AG09309 (cell line): ENCODE measurements around the gene KCNJ10.

Experiments
- DNase-seq: peaks from one replicate; pipeline ENCODE4 v3.0.0-alpha.2; 2010; ENCODE audit warnings: low read depth
- H3K4me3 ChIP-seq: 2 replicates; pipeline ENCODE4 v1.5.1; 2011; ENCODE audit warnings: mild to moderate bottlenecking, low read depth, low read length, moderate library complexity; ENCODE audit not compliant: control insufficient read depth
- TF ChIP-seq, protein P1 (sequence below): IDR thresholded peaks from 2 replicates; pipeline ENCODE4 v1.5.1; 2011; ENCODE audit warnings: mild to moderate bottlenecking, low read depth, low read length, inconsistent platforms; ENCODE audit not compliant: insufficient read depth, control insufficient read depth; ENCODE audit errors: missing control alignments

KCNJ10 gene

DNA sequence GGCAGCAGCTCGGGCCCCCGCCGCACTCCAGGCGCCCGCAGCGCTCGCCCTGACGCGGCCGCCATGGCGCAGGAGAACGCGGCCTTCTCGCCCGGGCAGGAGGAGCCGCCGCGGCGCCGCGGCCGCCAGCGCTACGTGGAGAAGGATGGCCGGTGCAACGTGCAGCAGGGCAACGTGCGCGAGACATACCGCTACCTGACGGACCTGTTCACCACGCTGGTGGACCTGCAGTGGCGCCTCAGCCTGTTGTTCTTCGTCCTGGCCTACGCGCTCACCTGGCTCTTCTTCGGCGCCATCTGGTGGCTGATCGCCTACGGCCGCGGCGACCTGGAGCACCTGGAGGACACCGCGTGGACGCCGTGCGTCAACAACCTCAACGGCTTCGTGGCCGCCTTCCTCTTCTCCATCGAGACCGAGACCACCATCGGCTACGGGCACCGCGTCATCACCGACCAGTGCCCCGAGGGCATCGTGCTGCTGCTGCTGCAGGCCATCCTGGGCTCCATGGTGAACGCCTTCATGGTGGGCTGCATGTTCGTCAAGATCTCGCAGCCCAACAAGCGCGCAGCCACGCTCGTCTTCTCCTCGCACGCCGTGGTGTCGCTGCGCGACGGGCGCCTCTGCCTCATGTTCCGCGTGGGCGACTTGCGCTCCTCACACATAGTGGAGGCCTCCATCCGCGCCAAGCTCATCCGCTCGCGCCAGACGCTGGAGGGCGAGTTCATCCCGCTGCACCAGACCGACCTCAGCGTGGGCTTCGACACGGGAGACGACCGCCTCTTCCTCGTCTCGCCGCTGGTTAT, 14.2 kb upstream of the KCNJ10 start:
- DNase-seq: no peak
- TF ChIP-seq, protein P1, sequence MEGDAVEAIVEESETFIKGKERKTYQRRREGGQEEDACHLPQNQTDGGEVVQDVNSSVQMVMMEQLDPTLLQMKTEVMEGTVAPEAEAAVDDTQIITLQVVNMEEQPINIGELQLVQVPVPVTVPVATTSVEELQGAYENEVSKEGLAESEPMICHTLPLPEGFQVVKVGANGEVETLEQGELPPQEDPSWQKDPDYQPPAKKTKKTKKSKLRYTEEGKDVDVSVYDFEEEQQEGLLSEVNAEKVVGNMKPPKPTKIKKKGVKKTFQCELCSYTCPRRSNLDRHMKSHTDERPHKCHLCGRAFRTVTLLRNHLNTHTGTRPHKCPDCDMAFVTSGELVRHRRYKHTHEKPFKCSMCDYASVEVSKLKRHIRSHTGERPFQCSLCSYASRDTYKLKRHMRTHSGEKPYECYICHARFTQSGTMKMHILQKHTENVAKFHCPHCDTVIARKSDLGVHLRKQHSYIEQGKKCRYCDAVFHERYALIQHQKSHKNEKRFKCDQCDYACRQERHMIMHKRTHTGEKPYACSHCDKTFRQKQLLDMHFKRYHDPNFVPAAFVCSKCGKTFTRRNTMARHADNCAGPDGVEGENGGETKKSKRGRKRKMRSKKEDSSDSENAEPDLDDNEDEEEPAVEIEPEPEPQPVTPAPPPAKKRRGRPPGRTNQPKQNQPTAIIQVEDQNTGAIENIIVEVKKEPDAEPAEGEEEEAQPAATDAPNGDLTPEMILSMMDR: peak; percentile 57
- no peak overlapping the region for H3K4me3 ChIP-seq

DNA sequence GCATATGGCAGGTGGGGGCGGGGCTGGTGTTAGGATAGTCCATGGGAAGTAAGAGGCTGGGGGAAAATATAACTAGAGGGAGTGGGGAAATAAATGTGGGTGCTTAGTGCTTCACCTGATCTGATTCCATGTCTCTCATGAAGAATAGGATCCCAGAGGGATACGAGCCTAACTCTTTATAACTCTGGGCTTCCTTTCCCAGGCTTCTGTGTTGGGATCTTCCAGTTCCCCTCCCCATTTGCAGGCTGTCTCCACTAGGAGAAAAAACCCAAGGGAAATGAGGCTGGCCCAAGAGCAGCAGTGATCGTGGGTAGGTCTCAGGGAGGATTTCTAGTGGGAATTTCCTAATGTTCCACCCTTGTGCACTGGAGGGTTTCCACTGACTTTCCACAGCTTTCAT, 13.0 kb upstream of the KCNJ10 start:
- TF ChIP-seq, protein P1: no peak
- DNase-seq: no peak
- no peak overlapping the region for H3K4me3 ChIP-seq

DNA sequence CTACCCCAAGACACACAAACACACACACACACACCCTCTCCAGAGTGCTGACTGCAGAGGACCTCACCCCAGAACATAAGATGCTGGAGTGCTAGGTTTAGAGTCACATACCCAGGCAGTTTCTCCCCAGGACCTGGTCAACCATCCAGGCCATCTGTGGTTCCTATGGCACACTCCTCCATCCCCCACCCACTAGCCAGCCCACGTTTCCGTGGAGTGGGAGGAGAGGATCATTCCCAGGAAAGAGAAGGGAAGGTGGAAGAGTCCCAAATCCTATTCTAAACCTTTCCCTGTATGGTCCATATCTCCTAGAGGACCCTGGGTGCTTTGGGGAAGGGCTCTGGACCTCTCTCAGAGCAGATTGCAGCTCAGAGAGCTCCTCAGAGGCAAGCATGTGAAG, 12.5 kb upstream of the KCNJ10 start:
- TF ChIP-seq, protein P1: no peak
- no peak for DNase-seq
- H3K4me3 ChIP-seq: no peak overlapping the region

DNA sequence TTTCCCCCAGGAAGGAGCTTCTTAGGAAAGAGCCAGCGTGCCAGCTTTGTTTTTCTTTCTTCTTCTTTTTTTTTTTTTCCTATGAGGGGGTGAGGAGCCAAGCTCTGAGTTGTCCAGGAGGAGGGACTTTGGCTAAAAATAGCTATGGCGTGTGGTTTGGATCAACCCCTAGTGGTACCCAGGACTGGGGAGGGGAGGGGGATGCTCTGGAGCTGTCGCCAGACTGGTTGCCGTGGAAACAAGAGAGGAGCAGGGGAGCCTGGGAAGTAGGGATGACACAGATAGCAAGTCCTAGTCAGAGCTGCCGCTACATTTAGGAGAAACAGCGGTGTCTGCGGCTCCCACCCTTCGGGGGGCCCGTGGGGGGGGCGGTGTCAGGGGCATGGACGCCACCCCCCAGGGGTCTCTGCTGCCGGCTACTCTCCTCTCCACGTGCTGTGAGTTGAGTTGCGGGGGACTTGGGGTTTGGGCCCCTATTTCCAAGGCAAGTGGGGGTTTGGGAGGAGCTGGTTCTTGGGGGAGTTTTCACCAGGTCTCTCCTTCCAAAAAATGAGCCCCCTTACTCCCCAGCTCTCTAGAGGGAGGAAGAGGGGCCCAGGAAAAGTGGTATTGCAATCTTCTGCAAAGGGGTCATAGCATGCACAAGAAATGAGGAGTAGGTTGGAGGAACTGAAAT, 11.4 kb upstream of the KCNJ10 start, which contains the start of gene KCNJ9:
KCNJ9 (plus strand) TSS at position 278 of the 676 bp plus-strand sequence. CDS start 2,493 bp downstream, outside the sequence.
- no peak for DNase-seq
- TF ChIP-seq, protein P1: no peak
- no peak within 1 kb of the TSS for H3K4me3 ChIP-seq

DNA sequence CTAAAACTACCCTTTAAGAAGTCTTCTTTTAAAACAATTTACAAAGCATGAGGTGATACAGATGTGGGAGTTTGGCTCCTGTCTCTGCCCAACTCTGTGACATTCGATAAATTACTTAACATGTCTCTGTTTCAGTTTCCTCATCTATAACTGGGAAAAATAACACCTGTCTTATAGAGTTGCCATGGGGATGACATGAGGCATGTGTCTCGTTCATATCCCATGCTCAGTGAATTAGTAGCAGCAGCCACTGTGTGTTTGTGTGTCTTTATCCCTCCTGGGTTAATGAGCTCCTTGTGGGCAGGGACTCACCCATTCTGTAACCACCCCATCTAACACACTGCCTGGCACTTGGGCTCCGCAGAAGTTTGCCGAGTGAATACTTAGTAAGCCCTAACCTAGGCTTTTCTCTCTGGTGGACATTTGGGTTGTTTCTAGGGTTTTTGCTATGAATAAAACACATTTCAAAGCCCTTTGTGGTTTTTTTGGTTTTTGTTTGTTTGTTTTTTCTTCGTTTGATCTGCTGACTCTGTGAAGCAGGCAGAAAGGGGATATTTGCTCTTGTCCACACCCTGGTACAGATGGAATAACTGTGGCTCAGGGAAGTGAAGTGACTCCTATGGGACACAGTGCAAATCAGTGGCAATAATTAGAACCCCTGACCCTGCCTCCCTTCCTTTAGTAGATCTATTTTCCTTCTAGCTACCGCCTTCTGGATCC, 10.6 kb upstream of the KCNJ10 start:
- TF ChIP-seq, protein P1: no peak
- DNase-seq: no peak
- H3K4me3 ChIP-seq: no peak overlapping the region

DNA sequence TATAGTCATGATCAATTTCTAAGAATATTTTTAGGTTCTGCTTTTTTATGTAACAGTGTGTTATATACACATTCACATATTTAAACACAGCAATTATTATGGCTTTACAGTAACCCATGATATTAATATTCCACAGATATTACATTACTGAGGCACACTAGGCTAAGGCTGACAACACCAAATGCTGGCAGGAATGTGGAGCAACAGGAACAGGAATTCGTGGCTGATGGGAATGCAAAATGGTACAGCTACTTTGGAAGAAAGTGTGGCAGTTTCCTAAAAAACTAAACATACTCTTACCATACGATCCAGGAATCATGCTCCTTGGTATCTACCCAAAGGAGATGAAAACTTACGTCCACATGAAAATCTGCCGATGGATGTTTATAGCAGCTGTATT, 9.5 kb upstream of the KCNJ10 start:
- DNase-seq: no peak
- no peak overlapping the region for H3K4me3 ChIP-seq
- TF ChIP-seq, protein P1: no peak
